Heart left ventricle (tissue), 13 donors: ENCODE measurements around the gene LAMC1.

ENCODE experiments used
- POLR2A ChIP-seq, 2 donors: fragments of 450-650 bp; IDR thresholded peaks; one replicate each; pipeline ENCODE4 v1.6.1; 2017; ENCODE audit warnings: antibody characterized with exemption in 2 of 2, mild to moderate bottlenecking in 2 of 2, moderate library complexity in 2 of 2
- TF ChIP-seq, protein P1 (sequence below), 12 donors: fragments of 200-600 bp; sonication (generic) in 4 of 12; IDR thresholded peaks; one replicate each; pipeline versions ENCODE4 v1.5.0 to v1.8.0; 2018 to 2022; ENCODE audit warnings: antibody characterized with exemption in 12 of 12, mild to moderate bottlenecking in 5 of 12
- donor health status: ischemic (EF 13 %, LVEDD 7.1; RV severe dilation, severe dysfunction).
- donor health status: DM: no; HTN: yes; CAD: no.
- donor health status: DM: no; HTN: no; CAD: no.
- donor health status: ischemic (EF 25% LVEDD 6.9; RV normal size, moderate dysfunction).
- donor health status: ischemic (EF 25% LVEDD 5.7; RV mildly dilated, moderate dysfunction).
- donor health status: ischemic (EF 35%, LVEDD 5.7; RV mildly dilated, moderate dysfunction).
- donor health status: nonischemic (EF 11% LVEDD 7.7; RV severe dilation, severe dysfunction).
- donor health status: DM: yes; HTN: yes; CAD: no.
- donor health status: PGD.
- donor health status: ischemic (EF 29% LVEDD 5.4; RV normal size, mild dysfunction).
- donor health status: nonischemic (EF 23%, LVEDD 6.1; RV moderate dilation, normal function).

DNA sequence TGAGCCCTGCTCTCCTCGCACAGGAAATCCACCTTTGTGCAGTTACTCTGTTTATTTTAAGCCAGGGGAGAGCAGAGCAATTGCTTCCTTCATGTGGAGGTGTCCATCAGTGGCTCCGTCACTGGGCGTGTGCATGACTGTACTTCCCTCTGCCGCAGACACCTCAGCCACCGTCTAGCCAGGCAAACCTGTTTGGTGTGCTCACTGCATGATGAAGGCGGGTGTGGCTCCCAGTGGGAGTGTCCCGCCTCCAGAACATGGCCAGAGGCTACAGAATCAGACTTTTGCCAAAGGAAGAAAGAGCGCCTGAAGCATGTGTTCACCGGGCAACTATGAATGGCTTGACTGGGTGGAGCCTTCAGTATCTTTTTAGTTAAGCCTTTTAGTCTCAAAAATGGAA, 136.7 kb downstream of the LAMC1 start:
- TF ChIP-seq, protein P1, sequence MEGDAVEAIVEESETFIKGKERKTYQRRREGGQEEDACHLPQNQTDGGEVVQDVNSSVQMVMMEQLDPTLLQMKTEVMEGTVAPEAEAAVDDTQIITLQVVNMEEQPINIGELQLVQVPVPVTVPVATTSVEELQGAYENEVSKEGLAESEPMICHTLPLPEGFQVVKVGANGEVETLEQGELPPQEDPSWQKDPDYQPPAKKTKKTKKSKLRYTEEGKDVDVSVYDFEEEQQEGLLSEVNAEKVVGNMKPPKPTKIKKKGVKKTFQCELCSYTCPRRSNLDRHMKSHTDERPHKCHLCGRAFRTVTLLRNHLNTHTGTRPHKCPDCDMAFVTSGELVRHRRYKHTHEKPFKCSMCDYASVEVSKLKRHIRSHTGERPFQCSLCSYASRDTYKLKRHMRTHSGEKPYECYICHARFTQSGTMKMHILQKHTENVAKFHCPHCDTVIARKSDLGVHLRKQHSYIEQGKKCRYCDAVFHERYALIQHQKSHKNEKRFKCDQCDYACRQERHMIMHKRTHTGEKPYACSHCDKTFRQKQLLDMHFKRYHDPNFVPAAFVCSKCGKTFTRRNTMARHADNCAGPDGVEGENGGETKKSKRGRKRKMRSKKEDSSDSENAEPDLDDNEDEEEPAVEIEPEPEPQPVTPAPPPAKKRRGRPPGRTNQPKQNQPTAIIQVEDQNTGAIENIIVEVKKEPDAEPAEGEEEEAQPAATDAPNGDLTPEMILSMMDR (IDR thresholded peaks at IDR 0.05), result no peak
- no peak for TF ChIP-seq POLR2A (IDR thresholded peaks at IDR 0.05)
